NCI-H2171 (cell line): ENCODE results near the gene MROH2A.

ENCODE experiments used
- DNase-seq: peaks from one replicate; lab custom pipeline; 2025; lab: John Stamatoyannopoulos, UW

The MROH2A gene

DNA sequence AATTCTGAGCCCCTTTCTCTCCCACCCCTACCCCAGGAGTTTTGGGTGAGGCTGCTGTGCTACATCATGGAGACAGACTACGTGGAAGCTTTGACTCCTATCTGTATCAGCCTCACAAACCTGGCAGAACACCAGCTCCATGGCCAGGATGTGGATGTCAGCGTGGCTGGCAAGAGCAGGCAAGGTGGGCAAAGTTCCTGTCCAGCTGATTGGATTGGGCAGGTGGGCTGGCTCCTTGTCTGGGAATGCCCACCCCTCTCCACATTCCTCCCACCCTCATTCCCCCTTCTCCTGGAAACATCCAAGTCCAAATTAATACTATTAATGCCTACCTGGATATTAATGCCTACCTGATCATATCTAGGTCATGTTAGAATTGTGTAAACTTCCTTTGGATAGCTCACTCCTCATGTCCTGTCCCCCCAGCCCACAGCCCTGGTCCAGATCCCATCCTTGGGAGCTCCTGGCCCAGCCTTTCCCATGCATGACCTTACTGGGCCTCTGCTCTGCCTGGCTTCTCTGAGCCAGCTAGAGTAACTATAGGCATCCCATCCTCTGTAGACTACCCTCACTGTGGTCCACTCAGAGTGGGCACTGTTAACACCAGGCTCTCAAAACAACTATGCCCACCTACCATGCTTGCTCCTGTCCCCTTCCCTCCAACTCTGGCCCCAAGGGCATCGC lies 24.1 kb downstream of the MROH2A start:
- DNase-seq, result no peak

DNA sequence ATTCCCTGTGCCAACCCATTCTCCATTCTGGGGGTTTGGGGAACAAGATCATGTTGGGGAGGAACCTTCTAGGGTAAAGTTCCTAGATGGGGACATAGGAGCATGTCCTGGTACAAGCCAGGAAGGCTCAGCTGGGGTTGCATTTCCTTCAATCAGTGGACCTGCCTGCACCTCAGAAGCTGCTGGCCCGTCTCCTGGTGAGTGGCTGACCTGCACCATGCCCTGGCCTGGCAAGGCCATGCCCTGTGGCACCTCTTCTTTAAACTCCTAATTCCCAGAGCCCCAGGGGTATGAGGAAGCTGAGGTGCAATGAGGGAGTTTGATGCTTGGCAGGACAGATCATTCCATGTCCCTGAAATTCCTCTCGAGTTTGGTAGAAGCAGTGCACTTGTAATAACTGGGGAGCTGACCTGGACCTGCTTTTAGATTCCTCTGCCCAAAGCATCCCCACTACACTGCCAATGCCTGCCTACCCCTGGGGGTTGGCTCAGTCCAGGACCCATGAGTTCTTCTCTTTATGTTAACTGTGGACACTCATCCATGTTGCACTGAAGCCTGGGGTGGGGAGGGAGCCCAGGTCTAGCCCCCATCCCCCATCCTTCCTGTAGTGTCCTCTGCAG lies 25.3 kb downstream of the MROH2A start:
- no peak for DNase-seq

DNA sequence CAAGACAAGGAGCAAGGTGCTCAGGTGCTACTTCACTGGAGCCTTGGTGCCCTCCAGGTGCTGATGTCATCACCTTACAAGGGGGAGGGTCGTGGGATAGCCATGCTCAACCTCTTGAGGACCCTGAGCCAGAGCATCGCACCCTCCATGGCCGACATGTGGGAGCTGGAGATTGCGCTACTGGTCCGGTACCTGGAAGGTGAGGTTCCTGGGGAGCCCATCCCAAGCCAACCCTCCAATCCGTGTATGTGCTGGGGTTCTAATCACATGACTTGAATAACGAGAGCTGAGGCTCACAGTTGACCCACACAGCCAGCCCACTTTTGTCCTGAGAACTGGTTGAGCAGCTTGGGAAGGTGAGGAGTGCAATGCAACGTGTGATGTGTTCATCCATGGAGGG lies 25.9 kb downstream of the MROH2A start:
- no peak for DNase-seq

DNA sequence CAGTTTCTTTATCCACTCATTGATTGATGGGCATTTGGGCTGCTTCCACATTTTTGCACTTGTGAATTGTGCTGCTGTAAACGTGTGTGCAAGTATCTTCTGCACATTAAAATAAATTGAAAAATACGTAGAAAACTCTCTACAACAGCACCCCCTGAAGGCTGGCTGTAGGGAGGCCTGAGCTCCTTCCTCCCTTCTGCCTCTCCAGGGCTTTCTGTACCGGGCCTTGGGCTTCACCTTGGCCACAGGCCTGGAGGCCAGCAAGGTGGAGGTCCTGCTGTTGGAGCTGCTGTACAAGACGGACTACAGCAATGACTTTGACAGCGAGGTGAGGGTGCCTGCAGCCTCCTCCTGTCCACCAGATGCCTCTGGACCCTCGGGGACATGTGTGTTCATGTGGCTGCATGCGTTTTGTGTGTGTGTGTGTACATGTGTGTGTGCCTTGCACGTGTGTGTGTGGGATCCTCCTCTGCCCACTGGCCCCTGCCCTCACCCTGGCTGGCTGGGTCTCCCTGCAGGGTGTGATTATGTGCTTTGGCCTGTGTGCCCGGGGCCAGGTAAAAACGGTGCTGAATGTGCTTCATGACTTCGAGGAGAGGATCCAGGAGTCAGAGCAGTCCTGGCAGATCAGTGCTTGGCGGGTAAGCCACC lies 29.2 kb downstream of the MROH2A start:
- DNase-seq, result no peak

DNA sequence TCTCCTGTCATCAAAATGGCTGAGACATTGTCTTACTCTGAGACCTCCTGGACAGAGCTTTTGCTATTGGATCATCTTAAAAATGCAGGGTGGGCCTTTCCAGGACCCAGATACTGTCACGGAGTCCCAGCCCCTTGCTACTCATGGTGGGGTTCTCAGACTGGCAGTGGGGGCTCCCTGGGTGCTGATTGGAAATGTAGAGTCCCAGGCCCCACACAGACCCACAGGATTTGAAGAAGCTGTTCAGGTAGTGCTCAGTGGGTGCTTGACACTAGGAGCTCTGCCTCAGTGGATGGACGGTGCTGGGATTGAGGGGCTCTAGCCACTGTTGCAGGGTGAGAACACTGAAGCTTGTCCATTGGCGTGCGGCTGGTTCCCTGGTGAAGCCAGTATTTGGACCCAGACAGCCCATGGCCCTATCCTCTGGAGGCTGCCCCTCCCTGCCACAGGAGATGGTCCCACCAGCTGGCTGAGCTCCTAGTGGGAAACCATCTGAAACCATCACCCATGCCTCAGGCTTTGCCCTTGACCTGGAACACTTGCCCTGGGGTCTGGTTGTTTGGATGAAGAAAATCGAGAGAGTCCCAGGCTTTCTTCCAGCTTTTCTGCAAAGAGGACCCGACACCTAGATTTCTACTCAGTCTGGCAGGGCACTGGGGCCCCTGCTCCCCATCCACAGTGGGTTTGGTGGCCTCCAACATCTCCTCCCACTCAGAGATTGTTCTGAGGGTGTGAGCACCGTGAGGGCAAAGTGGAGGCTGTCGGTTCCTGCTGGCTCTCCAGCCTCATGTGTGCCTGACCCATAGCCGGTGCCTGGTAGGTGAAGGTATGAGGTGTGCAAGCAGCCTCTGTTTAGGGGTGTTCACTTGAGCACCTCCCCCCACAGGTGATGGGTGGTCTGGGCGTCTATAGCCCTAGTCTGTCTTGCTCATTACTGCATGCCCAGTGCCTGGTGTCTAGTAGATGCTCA lies 30.1 kb downstream of the MROH2A start:
- no peak for DNase-seq

DNA sequence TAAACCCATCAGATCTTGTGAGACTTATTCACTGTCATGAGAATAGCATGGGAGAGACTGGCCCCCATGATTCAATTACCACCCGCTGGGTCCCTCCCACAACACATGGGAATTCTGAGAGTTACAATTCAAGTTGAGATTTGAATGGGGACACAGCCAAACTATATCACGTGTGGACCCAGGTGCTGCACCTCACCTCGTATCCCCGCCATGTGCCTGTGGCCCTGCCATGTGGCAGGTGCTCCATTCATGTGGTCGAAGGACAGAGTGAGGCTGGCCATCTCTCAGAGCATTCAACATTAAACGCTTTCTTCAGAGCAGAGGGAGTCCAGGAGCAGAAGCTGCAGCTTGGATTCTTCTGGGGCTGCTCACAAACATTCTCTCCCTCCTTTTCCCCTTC lies 32.3 kb downstream of the MROH2A start:
- DNase-seq, result no peak

DNA sequence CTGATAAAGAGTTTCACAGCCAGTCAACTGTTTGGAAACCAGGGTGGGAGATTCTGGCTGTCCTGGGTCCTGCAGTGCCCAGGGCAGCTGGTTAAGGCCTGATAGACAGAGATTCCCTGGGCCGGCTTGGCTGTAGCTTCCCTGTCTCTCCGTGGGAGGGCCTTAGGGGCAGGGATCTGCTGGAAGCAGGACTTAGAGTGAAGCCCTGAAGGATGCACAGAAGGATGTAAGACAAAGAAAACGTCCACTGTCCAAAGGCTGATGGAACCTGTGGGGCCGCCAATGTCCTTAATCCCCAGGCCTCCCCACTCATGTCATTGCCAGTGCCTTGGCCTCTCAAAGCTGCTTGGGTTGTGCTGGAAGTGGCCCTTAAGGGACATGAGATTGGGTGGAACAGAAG lies 33.0 kb downstream of the MROH2A start:
- no peak for DNase-seq

DNA sequence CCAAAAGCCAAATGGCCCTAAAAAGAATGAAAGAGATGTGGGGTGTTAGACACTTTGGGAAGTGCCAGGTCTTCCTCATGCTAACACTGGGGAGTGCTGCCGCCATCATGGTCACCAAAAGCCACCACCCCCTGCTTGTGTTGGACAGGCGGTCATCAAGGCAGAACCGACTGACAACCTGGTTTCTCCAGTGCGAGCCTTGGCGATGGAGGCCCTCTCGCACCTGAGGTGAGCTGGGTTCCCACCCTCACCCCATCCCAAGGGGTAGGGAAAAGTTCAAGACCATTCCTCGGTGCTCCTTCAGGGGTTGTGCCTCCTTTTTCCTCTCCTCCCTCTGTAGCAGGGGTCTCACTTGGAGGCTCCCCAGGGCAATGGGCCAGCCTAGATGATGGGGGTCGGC lies 33.6 kb downstream of the MROH2A start:
- DNase-seq, result no peak

DNA sequence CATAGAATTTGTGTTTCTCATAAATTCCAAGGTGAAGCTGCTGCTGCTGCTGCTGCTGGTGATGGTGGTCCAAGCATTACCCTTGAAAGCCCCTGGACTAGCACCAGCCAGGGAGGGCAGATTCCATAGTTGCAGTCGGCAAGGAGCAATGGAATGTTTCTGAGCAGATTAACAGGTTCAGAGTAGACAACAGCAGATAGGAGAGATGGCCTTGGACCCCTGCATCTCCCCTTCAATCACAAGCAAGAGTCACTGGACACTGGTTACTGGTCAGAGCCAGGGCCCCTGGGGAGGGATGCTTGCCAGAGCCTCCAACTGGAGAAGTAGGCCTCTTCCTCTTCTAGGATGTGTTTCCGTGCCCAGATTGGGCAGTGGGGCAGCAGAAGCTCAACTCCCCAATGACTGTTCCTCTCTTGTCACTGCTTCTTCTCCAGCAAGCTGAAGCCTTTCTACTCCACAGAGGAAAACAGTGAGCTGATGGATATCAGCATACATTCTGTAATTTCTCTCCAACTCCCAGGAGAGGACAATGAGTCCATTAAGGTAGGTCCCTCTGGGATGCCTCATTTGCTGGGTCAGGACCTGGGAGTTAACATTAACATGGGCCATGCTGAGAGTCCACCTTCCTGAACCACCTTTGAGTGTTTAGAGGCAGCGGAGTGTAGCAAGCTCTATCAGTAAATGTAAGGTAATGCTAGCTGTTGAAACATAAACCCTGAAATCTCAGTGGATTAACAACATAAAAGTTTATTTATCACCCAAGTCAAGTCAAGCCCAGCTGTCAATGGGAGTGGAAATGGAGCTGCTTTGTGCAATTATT lies 35.3 kb downstream of the MROH2A start:
- DNase-seq, result no peak

DNA sequence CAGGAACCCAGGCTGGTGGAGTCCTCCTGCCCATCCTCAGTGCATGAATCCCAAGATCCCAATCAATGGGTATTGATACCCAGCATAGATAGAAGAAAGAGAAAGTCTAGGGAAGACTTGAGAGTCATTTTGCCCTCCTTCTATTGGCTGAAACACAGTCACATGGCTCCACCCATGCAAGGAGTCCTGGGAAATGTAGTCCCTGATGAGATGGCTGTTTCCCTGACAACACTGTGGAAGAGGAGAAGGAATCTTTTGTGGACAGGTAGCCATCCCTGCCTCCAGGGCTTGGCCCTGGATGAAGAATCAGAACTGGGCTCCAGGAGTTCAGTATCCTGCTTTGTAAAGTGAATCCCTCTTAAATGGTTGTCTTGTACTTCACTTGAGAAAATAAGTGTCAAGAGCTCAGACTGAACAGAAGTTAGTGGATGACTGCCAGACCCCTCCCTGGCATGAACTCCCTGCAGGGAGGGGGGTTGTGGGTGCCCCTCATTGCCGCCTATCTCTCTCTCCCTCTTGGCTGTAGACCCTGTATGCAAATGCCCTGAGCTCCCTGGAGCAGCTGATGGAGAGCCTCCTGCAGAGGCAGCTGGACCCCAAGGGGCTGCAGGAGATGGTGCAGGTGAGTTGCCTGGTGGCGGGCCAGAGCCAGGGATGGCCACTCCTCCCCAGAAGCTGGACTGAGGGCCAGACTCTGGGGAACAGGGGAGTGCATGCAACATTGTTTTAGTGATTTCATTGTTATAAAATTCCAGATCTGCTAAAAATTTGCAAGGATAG lies 36.1 kb downstream of the MROH2A start:
- no peak for DNase-seq

DNA sequence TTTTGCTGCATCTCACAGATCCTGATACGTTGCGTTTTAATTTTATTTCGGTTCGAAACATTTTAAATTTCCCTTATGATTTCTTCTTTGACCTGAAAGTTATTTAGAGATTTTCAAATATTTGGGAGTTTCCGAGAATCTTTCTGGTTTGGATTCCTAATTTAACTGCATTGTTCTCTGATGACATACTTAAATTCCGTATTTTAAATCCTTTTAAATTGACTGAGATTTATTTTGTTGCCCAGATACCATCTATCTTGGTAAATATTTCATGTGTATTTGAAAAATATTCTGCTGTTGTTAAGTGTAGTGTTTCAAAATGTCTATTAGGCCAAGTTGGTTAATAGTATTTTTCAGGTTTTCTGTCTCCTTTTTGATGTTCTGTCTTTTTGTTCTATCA lies 37.7 kb downstream of the MROH2A start:
- no peak for DNase-seq

DNA sequence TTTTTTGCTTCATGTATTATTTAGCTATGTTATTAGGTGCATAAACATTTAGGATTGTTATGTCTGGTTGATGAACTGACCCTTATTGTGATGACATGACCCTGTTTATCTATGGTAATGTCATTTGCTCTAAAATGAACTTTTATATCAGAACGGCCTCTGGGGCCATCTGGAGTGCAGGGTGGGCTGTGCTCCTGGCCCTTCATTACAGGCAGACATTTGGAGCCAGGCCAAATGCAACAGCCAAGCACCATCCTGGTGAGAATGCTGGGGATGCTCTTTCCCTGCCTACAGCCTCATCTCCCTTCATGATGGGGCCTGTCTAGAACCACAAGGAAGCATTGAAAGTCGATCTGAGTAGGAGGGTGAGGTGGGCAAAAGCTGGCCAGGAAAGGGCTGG lies 38.2 kb downstream of the MROH2A start:
- no peak for DNase-seq

DNA sequence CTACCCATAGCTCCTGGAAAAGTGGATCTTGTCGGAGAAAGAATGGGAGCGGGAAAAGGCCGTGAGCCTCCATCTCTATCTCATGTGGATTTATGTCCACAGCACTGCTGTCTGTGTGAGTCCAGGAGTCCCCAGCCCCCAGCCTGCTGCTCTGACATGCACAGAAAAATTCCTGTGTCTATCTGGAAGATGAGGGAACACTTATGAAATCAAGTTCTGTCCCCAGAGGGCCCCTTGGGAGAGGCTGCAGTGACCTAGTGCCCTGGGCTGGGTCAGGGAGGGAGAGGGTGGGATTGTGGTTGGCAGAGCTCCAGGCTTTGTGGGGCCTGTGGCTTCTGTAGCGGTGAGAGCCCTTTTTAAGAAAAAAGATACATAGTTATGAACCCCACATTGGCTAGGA lies 38.6 kb downstream of the MROH2A start:
- no peak for DNase-seq

DNA sequence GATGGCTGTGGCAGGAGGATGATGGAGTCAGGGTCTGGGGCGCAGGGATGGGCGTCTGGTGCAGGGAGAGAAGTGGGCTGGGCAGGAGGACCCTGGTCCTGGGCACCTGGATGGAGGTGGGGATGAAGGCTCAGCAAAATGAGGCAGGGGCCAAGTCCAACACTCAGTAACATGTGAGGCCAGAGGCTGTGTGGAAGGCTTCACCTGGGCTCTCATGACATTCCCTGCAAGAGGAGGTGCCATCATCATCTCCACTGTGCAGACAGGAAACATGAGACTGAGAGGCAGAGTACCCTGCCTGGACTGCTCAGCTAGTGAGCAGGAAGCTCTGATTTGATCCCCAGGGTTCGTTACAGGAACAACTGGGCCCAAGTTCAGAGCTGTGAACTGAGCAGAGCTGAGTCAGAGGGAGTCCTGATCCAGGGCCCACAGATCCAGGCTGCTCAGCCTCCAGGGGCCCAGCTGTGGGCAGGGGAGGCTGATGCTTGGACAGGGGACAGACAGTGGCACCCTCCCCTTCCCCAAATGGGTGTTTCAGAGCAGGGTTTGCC lies 39.3 kb downstream of the MROH2A start:
- no peak for DNase-seq

DNA sequence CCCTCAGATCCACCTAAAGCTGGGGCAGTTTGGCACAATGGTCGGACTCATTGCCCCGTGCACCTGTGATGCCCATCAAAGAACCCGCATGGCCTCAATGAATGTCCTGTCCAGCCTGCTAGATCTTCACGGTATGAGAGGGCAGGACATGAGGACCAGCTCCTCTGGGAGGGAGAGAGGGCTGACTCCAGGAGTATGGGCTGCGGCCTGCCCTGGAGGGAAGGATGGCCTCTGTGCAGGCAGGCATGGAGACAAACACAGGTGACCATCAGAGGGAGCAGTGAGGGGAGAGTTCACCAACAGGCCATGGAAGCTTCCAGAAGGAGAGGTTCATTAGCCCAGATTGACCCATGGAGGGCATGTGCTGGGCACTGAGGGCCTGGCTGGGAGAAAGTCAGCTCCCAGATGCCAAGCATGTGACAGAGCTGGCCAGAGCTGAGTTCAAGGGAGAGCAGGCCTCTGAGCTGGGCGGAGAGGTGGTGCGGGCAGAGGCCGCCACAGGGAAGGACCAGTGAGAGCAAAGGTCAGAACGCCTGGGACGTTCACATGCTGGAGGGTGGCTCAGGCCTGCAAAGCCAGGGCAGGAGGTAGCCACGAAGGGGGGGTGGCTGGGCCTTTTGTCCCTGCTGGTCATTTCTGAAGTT lies 40.0 kb downstream of the MROH2A start:
- no peak for DNase-seq

DNA sequence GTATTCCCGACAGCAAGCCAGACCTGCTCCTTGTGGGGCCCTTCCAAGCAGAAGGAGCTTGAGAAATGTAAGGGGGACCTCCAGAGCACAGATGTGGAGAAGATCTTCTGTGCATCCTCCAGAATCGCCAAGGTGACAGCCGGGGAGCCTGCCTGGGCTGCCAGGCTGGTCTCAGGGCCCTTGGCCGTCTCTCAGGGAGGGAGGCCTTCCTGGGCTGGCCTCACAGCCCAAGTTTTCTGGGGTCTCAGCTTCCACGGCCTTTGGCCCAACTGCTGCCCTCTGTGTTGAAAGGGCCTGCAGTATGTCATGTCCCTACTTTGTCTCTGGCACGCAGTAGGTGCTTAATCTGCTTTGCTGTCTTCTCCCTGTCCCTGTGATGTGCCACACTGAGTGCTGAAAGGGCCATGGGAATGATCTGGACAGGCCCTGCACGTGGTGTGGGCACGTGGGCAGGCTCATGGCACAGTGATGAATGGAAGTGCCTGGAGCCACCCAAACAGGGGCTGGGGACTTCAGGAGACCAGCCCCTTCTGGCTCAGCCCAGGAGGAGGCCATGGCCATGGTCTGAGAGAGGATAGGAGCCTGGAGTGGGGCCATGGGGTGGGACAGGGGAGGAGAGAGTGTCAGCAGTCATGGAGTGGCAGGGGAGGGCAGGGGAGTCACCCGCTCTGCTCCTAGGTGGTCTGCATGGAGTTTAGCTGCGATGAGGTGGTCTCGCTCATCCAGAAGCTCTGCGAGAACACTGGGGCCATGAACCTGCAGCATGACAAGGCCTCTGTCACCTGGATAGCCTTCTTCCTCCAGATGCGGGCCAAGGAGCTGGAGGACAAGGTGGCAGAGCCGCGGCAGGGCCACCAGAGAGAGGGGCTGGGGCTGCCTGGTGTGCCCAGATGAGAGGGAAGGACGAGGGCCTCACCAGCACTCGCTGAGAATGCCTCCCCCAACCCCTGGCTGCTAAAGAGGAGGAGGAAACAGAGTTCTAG lies 40.8 kb downstream of the MROH2A start:
- no peak for DNase-seq

DNA sequence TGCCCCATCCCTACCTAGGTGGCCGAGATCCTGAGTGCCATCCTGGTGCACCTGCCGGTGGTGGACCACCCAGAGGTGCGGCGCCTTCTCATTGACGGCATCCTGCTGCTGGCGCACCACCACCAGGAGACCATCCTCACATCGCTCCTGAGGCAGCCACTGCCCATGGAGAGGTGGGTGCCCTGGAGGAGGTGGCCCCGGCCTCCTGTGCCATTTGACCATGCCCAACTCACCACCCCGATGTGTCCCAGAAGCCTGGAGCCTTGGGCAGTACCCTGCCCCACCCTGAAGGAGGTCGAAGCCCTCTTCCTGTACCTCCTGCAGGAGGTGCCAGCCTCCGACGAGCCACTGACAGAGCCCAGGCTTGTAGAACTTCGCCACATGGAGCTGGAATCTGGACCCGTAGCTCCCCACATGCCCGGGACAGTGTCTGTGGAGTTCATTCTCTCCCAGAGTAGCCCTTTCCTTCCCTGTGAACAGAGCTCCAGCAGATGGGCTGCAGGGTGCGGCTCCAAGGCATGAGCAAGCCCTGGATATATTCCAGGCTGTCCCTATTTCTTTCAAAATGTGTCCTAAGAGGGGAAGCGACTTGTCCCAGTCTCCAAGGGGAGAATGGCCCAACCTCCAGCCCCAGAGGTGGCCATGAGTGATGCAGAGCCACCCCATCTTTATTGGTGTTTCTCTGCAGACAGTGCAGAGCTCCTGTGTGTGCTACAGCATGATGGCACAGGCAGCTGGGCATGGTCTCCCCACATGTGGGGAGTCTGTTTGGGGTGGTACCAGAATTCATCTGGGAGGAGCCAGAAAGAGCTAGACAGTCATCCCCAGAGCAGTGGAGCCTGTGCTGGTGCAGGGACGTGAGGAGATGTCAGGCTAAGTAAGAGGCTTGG lies 42.0 kb downstream of the MROH2A start:
- DNase-seq, result no peak

DNA sequence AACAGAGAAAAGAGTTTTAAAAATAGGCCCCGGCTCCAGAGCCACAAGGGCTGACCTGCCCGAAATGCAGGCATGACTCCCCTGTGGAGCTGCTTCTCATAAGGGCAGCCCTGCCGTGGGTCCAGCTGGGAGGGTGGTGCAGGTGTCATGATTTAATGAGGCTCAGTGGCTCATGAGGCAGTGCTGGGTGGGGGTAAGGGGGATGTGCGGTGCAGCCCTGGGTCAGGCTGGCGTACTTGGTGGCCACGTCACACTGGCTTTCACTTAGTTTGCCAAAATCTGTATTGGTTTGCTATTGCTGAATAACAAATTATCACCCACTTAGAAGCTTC lies 42.6 kb downstream of the MROH2A start:
- DNase-seq, result no peak
